Measurements from ENCODE around the gene GDNF.

GRCh38 chr5:37886242-37886905 is 46.5 kb upstream of the GDNF start:
- no peak for TF ChIP-seq CTCF (IDR thresholded peaks at IDR 0.05; ENCODE audit: low read depth, low read length, missing input control)
- TF ChIP-seq ZBTB33 (IDR thresholded peaks at IDR 0.05), result no peak
- TF ChIP-seq MAX (IDR thresholded peaks at IDR 0.05), result no peak
- TF ChIP-seq TAF1 (conservative IDR thresholded peaks at IDR 0.05), result no peak
- TF ChIP-seq HNF4A (conservative IDR thresholded peaks at IDR 0.05), result no peak
- no peak for TF ChIP-seq YY1 (IDR thresholded peaks at IDR 0.05)
- TF ChIP-seq SP1 (IDR thresholded peaks at IDR 0.05), result no peak
- TF ChIP-seq JUND (IDR thresholded peaks at IDR 0.05), result no peak
- TF ChIP-seq RAD21 (IDR thresholded peaks at IDR 0.05), result no peak

Data from liver (tissue), 3 donors.